ENCODE results near the gene MARCHF2.
A peak's percentile ranks its signal among the peaks of the same experiment; 100 is the strongest.
"Not testable (repeated sequence)": the region's sequence is repeated elsewhere in the genome, so short reads cannot be mapped to it uniquely, and the experiment has no call there.

The MARCHF2 gene, protein sequence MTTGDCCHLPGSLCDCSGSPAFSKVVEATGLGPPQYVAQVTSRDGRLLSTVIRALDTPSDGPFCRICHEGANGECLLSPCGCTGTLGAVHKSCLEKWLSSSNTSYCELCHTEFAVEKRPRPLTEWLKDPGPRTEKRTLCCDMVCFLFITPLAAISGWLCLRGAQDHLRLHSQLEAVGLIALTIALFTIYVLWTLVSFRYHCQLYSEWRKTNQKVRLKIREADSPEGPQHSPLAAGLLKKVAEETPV

DNA sequence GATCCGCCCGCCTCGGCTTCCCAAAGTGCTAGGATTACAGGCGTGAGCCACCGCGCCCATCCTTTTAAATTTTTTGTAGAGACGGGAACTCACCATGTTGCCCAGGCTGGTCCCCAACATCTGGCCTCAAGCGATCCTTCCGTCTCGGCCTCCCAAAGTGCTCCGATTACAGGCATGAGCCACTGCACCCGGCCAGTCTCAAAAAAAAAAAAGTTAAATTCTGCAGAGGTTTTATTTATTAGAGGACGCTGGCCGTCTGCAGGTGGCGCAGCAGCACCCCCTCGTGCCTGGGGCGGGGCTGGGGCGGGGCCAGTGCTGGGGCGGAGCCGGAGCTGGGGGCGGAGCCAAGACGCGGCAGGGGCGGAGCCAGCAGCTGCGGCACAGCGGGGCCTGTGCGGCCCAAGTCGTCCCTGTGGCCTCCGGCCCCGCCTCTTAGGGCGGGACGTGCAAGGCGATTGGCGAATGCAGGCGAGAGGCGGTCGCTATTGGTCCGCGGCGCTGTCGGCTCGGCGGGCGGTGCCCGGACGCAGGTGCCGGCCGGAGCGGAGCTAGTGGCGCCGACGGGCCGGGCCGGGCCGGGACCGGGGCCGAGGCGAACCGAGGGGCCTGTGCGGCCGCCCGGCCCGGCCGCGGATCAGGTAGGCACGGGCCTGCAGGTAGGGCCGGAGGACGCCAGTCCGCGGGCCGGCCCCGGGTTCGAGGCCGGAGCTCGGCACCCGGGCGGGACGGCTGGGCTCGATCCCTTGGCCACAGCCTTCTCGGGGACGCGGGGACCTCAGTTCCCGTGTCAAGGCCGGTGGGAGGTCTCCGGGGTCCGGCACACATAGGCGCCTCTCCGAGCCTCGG lies at the start of gene MARCHF2:
MARCHF2 (plus strand) TSS at position 523 of the 846 bp plus-strand sequence. CDS start 8,536 bp downstream, outside the sequence.
- DNase-seq (ENCODE audit: insufficient read length, low spot score) (peak; percentile 98), FAIRE-seq (peak; percentile 98)

GRCh38 chr19:8363803-8364771 lies 49.0 kb upstream of the MARCHF2 start, which contains the start of gene ANGPTL4:
Gene ANGPTL4, plus strand, starts transcription at chr19:8364155. Its CDS starts 167 bp downstream, at chr19:8364322.
- FAIRE-seq (no peak), DNase-seq (ENCODE audit: insufficient read length, low spot score) (peak; percentile 65)

- FAIRE-seq (no peak), DNase-seq (ENCODE audit: insufficient read length, low spot score) (no peak)
Measured at GRCh38 chr19:8366121-8366581, 47.0 kb upstream of the MARCHF2 start.

GRCh38 chr19:8366961-8367326 lies 46.2 kb upstream of the MARCHF2 start:
- FAIRE-seq (peak; percentile 16), DNase-seq (ENCODE audit: insufficient read length, low spot score) (no peak)

DNA sequence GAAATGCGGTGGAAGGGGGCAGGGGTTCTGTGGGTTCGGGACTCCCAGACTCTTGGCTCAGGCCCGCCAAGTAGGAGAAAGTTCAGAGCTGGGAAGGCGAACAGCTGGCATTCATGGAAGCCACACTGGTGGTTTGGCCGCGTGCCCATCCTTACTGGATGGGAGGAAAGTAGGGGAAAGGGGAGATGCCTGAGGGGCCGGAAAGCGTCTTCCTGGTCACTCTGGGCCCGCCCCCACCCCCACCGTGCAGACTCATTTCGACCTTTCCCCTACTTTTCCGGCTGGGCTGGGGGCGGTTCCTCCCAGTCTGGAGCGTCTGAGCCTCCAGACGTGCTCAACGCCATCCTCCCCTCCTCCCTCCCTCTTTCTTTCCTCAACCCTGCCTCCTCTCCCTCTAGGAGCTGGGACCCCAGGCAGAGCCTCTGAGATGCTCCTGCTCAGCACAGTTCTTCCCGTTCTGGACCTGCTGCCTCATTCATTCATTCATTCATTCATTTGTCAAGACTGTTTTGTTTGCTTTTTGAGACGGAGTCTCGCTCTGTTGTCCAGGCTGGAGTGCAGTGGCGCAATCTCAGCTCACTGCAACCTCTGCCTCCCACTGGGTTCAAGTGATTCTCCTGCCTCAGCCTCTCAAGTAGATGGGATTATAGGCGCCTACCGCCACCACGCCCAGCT lies 45.6 kb upstream of the MARCHF2 start:
- DNase-seq (ENCODE audit: insufficient read length, low spot score) (peak; percentile 92), FAIRE-seq (peak; percentile 95)

GRCh38 chr19:8370176-8371010 lies 42.7 kb upstream of the MARCHF2 start:
- no peak for FAIRE-seq

GRCh38 chr19:8371011-8371804 lies 41.9 kb upstream of the MARCHF2 start:
- DNase-seq (ENCODE audit: insufficient read length, low spot score) (no peak), FAIRE-seq (no peak)

More at GRCh38 chr19:8370176-8371010, 42.7 kb upstream of the MARCHF2 start:
- no peak for DNase-seq (ENCODE audit: insufficient read length, low spot score)

GRCh38 chr19:8373867-8374813 lies 39.0 kb upstream of the MARCHF2 start:
- FAIRE-seq = no peak
- no peak for DNase-seq (ENCODE audit: insufficient read length, low spot score)

GRCh38 chr19:8375766-8376165 lies 37.3 kb upstream of the MARCHF2 start:
- not testable (repeated sequence) for DNase-seq (ENCODE audit: insufficient read length, low spot score); FAIRE-seq

GRCh38 chr19:8376373-8376974 lies 36.6 kb upstream of the MARCHF2 start:
- not testable (repeated sequence) for DNase-seq (ENCODE audit: insufficient read length, low spot score); FAIRE-seq

- FAIRE-seq = no peak
- DNase-seq (ENCODE audit: insufficient read length, low spot score) = no peak
Measured at GRCh38 chr19:8377598-8377997, 35.5 kb upstream of the MARCHF2 start.

DNA sequence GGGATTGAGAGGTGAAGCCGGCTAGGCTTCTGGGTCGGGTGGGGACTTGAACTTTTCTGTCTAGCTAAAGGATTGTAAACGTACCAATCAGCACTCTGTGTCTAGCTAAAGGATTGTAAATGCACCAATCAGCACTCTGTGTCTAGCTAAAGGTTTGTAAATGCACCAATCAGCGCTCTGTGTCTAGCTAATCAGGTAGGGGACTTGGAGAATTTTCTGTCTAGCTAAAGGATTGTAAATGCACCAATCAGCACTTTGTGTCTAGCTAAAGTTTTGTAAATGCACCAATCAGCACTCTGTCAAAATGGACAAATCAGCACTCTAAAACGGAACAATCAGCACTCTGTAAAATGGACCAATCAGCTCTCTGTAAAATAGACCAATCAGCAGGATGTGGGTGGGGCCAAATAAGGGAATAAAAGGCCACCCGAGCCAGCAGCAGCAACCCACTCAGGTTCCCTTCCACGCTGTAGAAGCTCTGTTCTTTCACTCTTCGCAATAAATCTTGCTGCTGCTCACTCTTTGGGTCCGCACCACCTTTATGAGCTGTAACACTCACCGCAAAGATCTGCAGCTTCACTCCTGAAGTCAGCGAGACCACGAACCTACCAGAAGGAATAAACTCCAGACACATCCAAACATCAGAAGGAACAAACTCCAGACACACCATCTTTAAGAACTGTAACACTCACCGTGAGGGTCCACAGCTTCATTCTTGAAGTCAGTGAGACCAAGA lies 33.8 kb upstream of the MARCHF2 start:
- not testable (repeated sequence) for FAIRE-seq; DNase-seq (ENCODE audit: insufficient read length, low spot score)

DNA sequence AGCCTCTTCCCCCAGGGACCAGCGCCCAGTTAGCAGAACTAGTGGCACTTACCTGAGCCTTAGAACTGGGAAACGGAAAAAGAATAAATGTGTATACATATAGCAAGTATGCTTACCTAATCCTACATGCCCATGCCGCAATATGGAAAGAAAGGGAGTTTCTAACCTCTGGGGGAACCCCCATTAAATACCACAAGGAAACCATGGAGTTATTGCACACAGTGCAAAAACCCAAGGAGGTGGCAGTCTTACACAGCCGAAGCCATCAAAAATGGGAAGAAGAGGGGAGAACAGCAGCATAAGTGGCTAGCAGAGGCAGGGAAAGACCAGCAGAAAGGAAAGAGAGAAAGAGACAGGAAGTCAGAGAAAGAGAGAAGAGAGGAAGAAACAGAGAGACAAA lies 28.5 kb upstream of the MARCHF2 start:
- FAIRE-seq = not testable (repeated sequence)

GRCh38 chr19:8385103-8385502 lies 28.0 kb upstream of the MARCHF2 start:
- not testable (repeated sequence) for DNase-seq (ENCODE audit: insufficient read length, low spot score); FAIRE-seq

More for the DNA sequence above, 28.5 kb upstream of the MARCHF2 start:
- DNase-seq (ENCODE audit: insufficient read length, low spot score) = not testable (repeated sequence)

DNA sequence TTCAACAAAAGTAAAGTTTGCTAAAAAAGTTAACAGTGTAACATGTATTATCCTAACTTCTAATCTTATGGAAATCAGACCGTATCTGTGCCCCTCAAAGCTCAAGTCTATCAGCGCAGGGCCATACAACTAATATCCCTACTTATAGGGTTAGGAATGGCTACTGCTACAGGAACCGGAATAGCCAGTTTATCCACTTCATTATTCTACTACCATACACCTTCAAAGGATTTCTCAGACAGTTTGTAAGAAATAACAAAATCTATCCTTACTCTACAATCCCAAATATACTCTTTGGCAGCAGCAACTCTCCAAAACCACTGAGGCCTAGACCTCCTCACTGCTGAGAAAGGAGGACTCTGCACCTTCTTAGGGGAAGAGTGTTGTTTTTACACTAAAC lies 27.5 kb upstream of the MARCHF2 start:
- not testable (repeated sequence) for FAIRE-seq; DNase-seq (ENCODE audit: insufficient read length, low spot score)

DNA sequence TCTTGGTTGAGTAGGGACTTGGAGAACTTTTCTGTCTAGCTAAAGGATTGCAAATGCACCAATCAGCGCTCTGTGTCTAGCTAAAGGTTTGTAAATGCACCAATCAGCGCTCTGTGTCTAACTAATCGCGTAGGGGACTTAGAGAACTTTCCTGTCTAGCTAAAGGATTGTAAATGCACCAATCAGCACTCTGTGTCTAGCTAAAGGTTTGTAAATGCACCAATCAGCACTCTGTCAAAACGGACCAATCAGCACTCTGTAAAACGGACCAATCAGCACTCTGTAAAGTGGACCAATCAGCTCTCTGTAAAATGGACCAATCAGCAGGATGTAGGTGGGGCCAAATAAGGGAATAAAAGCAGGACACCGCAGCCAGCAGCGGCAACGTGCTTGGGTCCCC lies 26.7 kb upstream of the MARCHF2 start:
- not testable (repeated sequence) for DNase-seq (ENCODE audit: insufficient read length, low spot score); FAIRE-seq

Measured in HTR-8/SVneo (cell line).